Thoracic aorta (tissue), 2 donors: Measurements from ENCODE around the gene FAM3C. TPM values are rescaled to one million over a fixed set of nuclear protein-coding genes. Genes with fewer than 3 reads are reported as not detected.
"Not testable (repeated sequence)": the region's sequence is repeated elsewhere in the genome, so short reads cannot be mapped to it uniquely, and the experiment has no call there.

Experiments
- ATAC-seq: fragments of 150-250 bp; one replicate; pipeline ENCODE4 v1.8.0; 2017; ENCODE audit warnings: low read depth; ENCODE audit not compliant: insufficient number of reproducible peaks, low FRiP score
- DNase-seq: peaks from one replicate; pipeline ENCODE4 v3.0.0-alpha.2; 2020; ENCODE audit warnings: low spot score
- H3K27ac ChIP-seq, 2 donors: fragments of 200-600 bp; sonication (generic); 1 replicate in 1 of 2; 2 replicates in 1 of 2; pipeline ENCODE4 v1.5.1; 2016; ENCODE audit warnings: mild to moderate bottlenecking in 2 of 2, moderate library complexity in 2 of 2
- H3K27me3 ChIP-seq: fragments of 200-600 bp; sonication (generic); replicated peaks from 2 replicates; pipeline ENCODE4 v1.6.0; 2016; ENCODE audit warnings: mild to moderate bottlenecking; ENCODE audit not compliant: insufficient read depth
- H3K36me3 ChIP-seq: fragments of 200-600 bp; sonication (generic); one replicate; pipeline ENCODE4 v1.5.1; 2016
- H3K4me1 ChIP-seq, 2 donors: fragments of 200-600 bp; sonication (generic); 1 replicate in 1 of 2; 2 replicates in 1 of 2; pipeline versions ENCODE4 v1.5.1 to v1.6.0; 2016; ENCODE audit warnings: low read depth in 2 of 2, mild to moderate bottlenecking in 1 of 2; ENCODE audit not compliant: control insufficient read depth in 1 of 2
- H3K4me3 ChIP-seq: fragments of 200-600 bp; sonication (generic); 2 replicates; pipeline ENCODE4 v1.5.1; 2016; ENCODE audit warnings: mild to moderate bottlenecking
- H3K9me3 ChIP-seq: fragments of 200-600 bp; sonication (generic); 2 replicates; pipeline ENCODE4 v1.5.1; 2016
- CTCF ChIP-seq: fragments of 200-600 bp; sonication (generic); IDR thresholded peaks from one replicate; pipeline ENCODE4 v1.5.1; 2019; ENCODE audit warnings: antibody characterized with exemption
- total RNA-seq, 2 donors: library from RNA; depleted of rRNA; stranded (reverse); fragments of >200 nt; gene quantifications; one replicate each; pipeline versions ENCODE4 v1.1.0 to v1.2.3, GENCODE V29; 2016

The FAM3C gene
- total RNA-seq, 2 donors from 2014 or later: 38.9 to 50.2 TPM

GRCh38 chr7:121430558-121430957 lies 34.5 kb upstream of the FAM3C start:
- DNase-seq (no peak), ATAC-seq (no peak)
- no peak overlapping the region for H3K27ac ChIP-seq
- H3K4me1 ChIP-seq: no peaks in the 10 kb centered on the region
- H3K27me3 ChIP-seq: no peaks in the 10 kb centered on the region
- H3K36me3 ChIP-seq: no peaks in the 10 kb centered on the region
- H3K4me3 ChIP-seq: no peak overlapping the region
- no peak for TF ChIP-seq CTCF
- no peaks in the 10 kb centered on the region for H3K9me3 ChIP-seq

- ATAC-seq (no peak), DNase-seq (no peak)
- Histone ChIP-seq H3K27me3 (no peaks in the 10 kb centered on the region), H3K4me3 (no peak overlapping the region), H3K27ac (no peak overlapping the region), H3K9me3 (no peaks in the 10 kb centered on the region), H3K4me1 (no peaks in the 10 kb centered on the region), H3K36me3 (no peaks in the 10 kb centered on the region)
- no peak for TF ChIP-seq CTCF
These were observed 33.7 kb upstream of the FAM3C start for GRCh38 chr7:121429798-121430197.

- H3K36me3 ChIP-seq: no peaks in the 10 kb centered on the region
These were observed 32.9 kb upstream of the FAM3C start for GRCh38 chr7:121428855-121429489.

GRCh38 chr7:121421743-121422142 lies 25.6 kb upstream of the FAM3C start:
- not testable (repeated sequence) for H3K4me3 ChIP-seq, H3K4me1 ChIP-seq, DNase-seq, H3K27me3 ChIP-seq, H3K36me3 ChIP-seq, H3K27ac ChIP-seq, H3K9me3 ChIP-seq, ATAC-seq

More at GRCh38 chr7:121428855-121429489, 32.9 kb upstream of the FAM3C start:
- TF ChIP-seq CTCF: no peak
- H3K4me1 ChIP-seq: no peaks in the 10 kb centered on the region
- no peaks in the 10 kb centered on the region for H3K9me3 ChIP-seq
- DNase-seq (no peak), ATAC-seq (no peak)
- no peaks in the 10 kb centered on the region for H3K27me3 ChIP-seq
- H3K27ac ChIP-seq: no peak overlapping the region
- H3K4me3 ChIP-seq: no peak overlapping the region

GRCh38 chr7:121420976-121421375 lies 24.9 kb upstream of the FAM3C start:
- no peaks in the 10 kb centered on the region for H3K4me1 ChIP-seq
- no peak for ATAC-seq

More at GRCh38 chr7:121420976-121421375, 24.9 kb upstream of the FAM3C start:
- Histone ChIP-seq H3K27me3 (no peaks in the 10 kb centered on the region), H3K4me3 (no peak overlapping the region), H3K9me3 (no peaks in the 10 kb centered on the region), H3K36me3 (no peaks in the 10 kb centered on the region), H3K27ac (no peak overlapping the region)
- no peak for DNase-seq
- TF ChIP-seq CTCF: no peak
